Activated gamma-delta T cell (primary cell): ENCODE measurements around the gene HPSE2.
"Not testable (repeated sequence)": the region's sequence is repeated elsewhere in the genome, so short reads cannot be mapped to it uniquely, and the experiment has no call there.

Experiments
- DNase-seq: peaks from one replicate; lab custom pipeline; 2025; lab: John Stamatoyannopoulos, UW

HPSE2 gene

GRCh38 chr10:99005254-99005653 lies 230.4 kb downstream of the HPSE2 start:
- DNase-seq = no peak

GRCh38 chr10:99004738-99005137 lies 230.9 kb downstream of the HPSE2 start:
- DNase-seq = no peak

GRCh38 chr10:99002392-99002791 lies 233.3 kb downstream of the HPSE2 start:
- no peak for DNase-seq

GRCh38 chr10:98997596-98997995 lies 238.1 kb downstream of the HPSE2 start:
- no peak for DNase-seq

GRCh38 chr10:98994030-98994429 lies 241.6 kb downstream of the HPSE2 start:
- no peak for DNase-seq

- DNase-seq = not testable (repeated sequence)
Measured at GRCh38 chr10:98983751-98984150, 251.9 kb downstream of the HPSE2 start.

- no peak for DNase-seq
Measured at GRCh38 chr10:98980353-98980752, 255.3 kb downstream of the HPSE2 start.

- DNase-seq = no peak
Measured at GRCh38 chr10:98971464-98971863, 264.2 kb downstream of the HPSE2 start.

- no peak for DNase-seq
Measured at GRCh38 chr10:98967601-98968000, 268.1 kb downstream of the HPSE2 start.

GRCh38 chr10:98963608-98964007 lies 272.0 kb downstream of the HPSE2 start:
- DNase-seq = no peak

- DNase-seq = no peak
Measured at GRCh38 chr10:98959379-98959778, 276.3 kb downstream of the HPSE2 start.

GRCh38 chr10:98957801-98958200 lies 277.9 kb downstream of the HPSE2 start:
- no peak for DNase-seq

GRCh38 chr10:98956576-98957260 lies 278.9 kb downstream of the HPSE2 start:
- no peak for DNase-seq

GRCh38 chr10:98953251-98953650 lies 282.4 kb downstream of the HPSE2 start:
- no peak for DNase-seq

- no peak for DNase-seq
Measured at GRCh38 chr10:98951269-98952000, 284.2 kb downstream of the HPSE2 start.

- DNase-seq = no peak
Measured at GRCh38 chr10:98950106-98950505, 285.5 kb downstream of the HPSE2 start.

GRCh38 chr10:98949306-98949705 lies 286.3 kb downstream of the HPSE2 start:
- DNase-seq = no peak

- no peak for DNase-seq
Measured at GRCh38 chr10:98943681-98944080, 292.0 kb downstream of the HPSE2 start.

- no peak for DNase-seq
Measured at GRCh38 chr10:98929709-98930108, 305.9 kb downstream of the HPSE2 start.

- DNase-seq = no peak
Measured at GRCh38 chr10:98925651-98926050, 310.0 kb downstream of the HPSE2 start.

GRCh38 chr10:98924526-98924925 lies 311.1 kb downstream of the HPSE2 start:
- no peak for DNase-seq

- no peak for DNase-seq
Measured at GRCh38 chr10:98921316-98921715, 314.3 kb downstream of the HPSE2 start.

- no peak for DNase-seq
Measured at GRCh38 chr10:98920807-98921206, 314.8 kb downstream of the HPSE2 start.

- no peak for DNase-seq
Measured at GRCh38 chr10:98920360-98920759, 315.3 kb downstream of the HPSE2 start.
